OCI-LY7 (cell line): ENCODE data around the gene HCFC1R1. TPM values are rescaled to one million over a fixed set of nuclear protein-coding genes. Genes with fewer than 3 reads are reported as not detected.
"Not testable (repeated sequence)": the region's sequence is repeated elsewhere in the genome, so short reads cannot be mapped to it uniquely, and the experiment has no call there.

Source experiments
- BruUV-seq: library from RNA; stranded (reverse); fragments of 400-500 nt; replicated peaks from 2 replicates; lab custom pipeline; 2021; lab: Mats Ljungman, UMichigan
- CTCF ChIA-PET: fragments of 300-600 bp; sonication (Branson Sonifier 250); formaldehyde crosslinking; loops from one replicate; lab custom pipeline; 2022; ENCODE audit warnings: antibody characterized with exemption; ENCODE audit not compliant: unreplicated experiment; lab: Charles Lee
- POLR2A ChIA-PET: fragments of 300-600 bp; sonication (Branson Sonifier 250); formaldehyde crosslinking; loops from one replicate; lab custom pipeline; 2022; ENCODE audit warnings: antibody characterized with exemption; lab: Charles Lee
- DNase-seq: peaks from one replicate; pipeline ENCODE4 v3.0.0-alpha.2; 2015; ENCODE audit warnings: low spot score
- H2AFZ ChIP-seq: fragments of 200-600 bp; sonication (generic), shearing (Covaris generic); 2 replicates; pipeline ENCODE4 v1.6.1; 2014; ENCODE audit warnings: mild to moderate bottlenecking, antibody characterized with exemption, low read length, moderate library complexity
- H3K27ac ChIP-seq: fragments of 200-600 bp; sonication (generic); 2 replicates; pipeline ENCODE4 v1.5.1; 2014; ENCODE audit warnings: mixed run types, low read depth, mild to moderate bottlenecking, moderate library complexity, low read length, inconsistent platforms; ENCODE audit not compliant: poor library complexity, severe bottlenecking
- H3K36me3 ChIP-seq: fragments of 200-600 bp; sonication (generic); 2 replicates; pipeline ENCODE4 v1.6.1; 2014; ENCODE audit warnings: mild to moderate bottlenecking, antibody characterized with exemption, low read length, moderate library complexity, mixed read lengths; ENCODE audit not compliant: insufficient read depth
- H3K4me1 ChIP-seq: fragments of 200-600 bp; sonication (generic); 2 replicates; pipeline ENCODE4 v1.5.1; 2014; ENCODE audit warnings: mild to moderate bottlenecking, low read length; ENCODE audit not compliant: insufficient read depth, poor library complexity, severe bottlenecking
- H3K4me2 ChIP-seq: fragments of 200-600 bp; sonication (generic); 2 replicates; pipeline ENCODE4 v1.6.1; 2014; ENCODE audit warnings: mild to moderate bottlenecking, low read length
- H3K4me3 ChIP-seq: fragments of 200-600 bp; sonication (generic); 2 replicates; pipeline ENCODE4 v1.5.1; 2014; ENCODE audit warnings: mild to moderate bottlenecking, low read depth, low read length; ENCODE audit not compliant: poor library complexity, severe bottlenecking
- H3K79me2 ChIP-seq: fragments of 200-600 bp; sonication (generic); 2 replicates; pipeline ENCODE4 v1.6.1; 2016; ENCODE audit warnings: low read depth, mild to moderate bottlenecking, low read length, moderate library complexity, mixed read lengths; ENCODE audit not compliant: insufficient read depth
- H3K9me2 ChIP-seq: fragments of 200-600 bp; sonication (generic); 2 replicates; pipeline ENCODE4 v1.6.1; 2016; ENCODE audit warnings: mild to moderate bottlenecking, low read length, mixed read lengths; ENCODE audit not compliant: insufficient read depth
- H3K9me3 ChIP-seq: fragments of 200-600 bp; sonication (generic); 2 replicates; pipeline ENCODE4 v1.6.1; 2014; ENCODE audit warnings: mild to moderate bottlenecking, mixed run types, low read length, mixed read lengths
- H4K20me1 ChIP-seq: fragments of 200-600 bp; sonication (generic); 2 replicates; pipeline ENCODE4 v1.6.1; 2014; ENCODE audit warnings: mild to moderate bottlenecking, antibody characterized with exemption, low read length, moderate library complexity, mixed read lengths; ENCODE audit not compliant: insufficient read depth
- EZH2phosphoT487 ChIP-seq: fragments of 200-600 bp; sonication (generic); IDR thresholded peaks from 2 replicates; pipeline ENCODE4 v1.6.1; 2018; ENCODE audit warnings: low read depth, borderline replicate concordance, mild to moderate bottlenecking, mixed run types, antibody characterized with exemption, low read length, moderate library complexity, mixed read lengths
- intact Hi-C: fragments of 100-400 bp; cut with micrococcal nuclease; formaldehyde crosslinking; loops from one replicate; pipeline ENCODE4 v1.10.0; 2022; ENCODE audit not compliant: unreplicated experiment
- total RNA-seq, 2 experiments: library from RNA; depleted of rRNA in 1 of 2; stranded (reverse); fragments of >200 nt in 1 of 2; shearing (Covaris generic) in 1 of 2; gene quantifications; 2 replicates each; pipeline ENCODE4 v1.2.3, GENCODE V29; 2014 to 2022
- TF ChIP-seq, protein P1 (sequence below): fragments of 200-600 bp; sonication (generic); conservative IDR thresholded peaks from 2 replicates; pipeline ENCODE4 v1.5.1; 2014; ENCODE audit warnings: mild to moderate bottlenecking, antibody characterized with exemption, low read length, moderate library complexity, mixed read lengths

The HCFC1R1 gene
- total RNA-seq, 2 experiments from 2014 or later, result 29.1 to 39.4 TPM

DNA sequence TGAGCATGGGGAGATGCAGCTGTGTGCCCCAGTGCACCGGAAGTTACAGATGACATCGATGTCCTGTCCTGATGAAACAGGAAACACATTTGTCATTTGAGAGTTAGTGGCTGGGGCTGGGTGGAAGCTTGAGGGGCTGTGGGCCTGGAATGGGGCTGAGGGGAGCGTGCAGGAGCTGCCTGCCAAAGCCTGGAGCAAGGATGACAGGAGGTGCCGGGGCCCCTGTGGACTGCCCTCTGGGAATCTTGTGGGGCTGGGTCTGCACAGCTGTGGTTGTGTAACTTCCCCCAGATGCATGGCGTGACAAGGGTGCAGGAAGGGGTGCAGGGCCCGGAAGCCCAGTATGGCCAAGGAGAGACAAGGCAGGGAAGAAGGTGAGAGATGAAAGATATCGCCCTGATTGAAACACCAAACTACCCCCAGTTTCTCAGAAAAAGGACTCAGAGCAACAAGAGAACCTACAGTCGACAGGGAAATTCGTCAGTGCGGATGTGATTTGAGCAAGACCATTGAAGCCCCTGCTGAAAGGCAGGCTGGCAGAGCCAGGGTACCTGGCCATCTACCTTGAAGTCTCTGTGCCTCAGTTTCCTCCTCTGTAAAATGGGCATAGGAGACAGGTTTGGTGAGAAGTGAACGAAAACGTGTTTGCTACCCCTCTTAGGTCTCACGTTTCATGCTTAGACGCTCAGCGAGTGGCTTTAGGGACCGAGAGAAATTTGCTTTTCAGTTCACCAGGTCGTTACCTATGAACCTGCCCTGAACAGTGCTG, 31.4 kb upstream of the HCFC1R1 start:
- intact Hi-C loops, result no loop called here
- CTCF ChIA-PET, result no interaction called here
- DNase-seq, result peak; percentile 72
- peaks cover 45% of the 10 kb centered on the region for H3K4me1 ChIP-seq
- BruUV-seq, result no TSS peak
- no peaks in the 10 kb centered on the region for H3K9me2 ChIP-seq
- H2AFZ ChIP-seq, result 0 out of 2 replicates have a peak overlapping the region, but pooled peaks have one; percentile 10
- no peaks in the 10 kb centered on the region for H3K9me3 ChIP-seq
- POLR2A ChIA-PET, result interaction anchor here (1.0 kb wide), 1 partner anchor 26 kb away, joined by 4 read pairs; no protein-coding TSS in a partner anchor
- H3K4me3 ChIP-seq, result peak overlapping the region; percentile 15
- peak overlapping the region; percentile 50 for H3K27ac ChIP-seq
- no peaks in the 10 kb centered on the region for H3K36me3 ChIP-seq
- TF ChIP-seq, protein P1, sequence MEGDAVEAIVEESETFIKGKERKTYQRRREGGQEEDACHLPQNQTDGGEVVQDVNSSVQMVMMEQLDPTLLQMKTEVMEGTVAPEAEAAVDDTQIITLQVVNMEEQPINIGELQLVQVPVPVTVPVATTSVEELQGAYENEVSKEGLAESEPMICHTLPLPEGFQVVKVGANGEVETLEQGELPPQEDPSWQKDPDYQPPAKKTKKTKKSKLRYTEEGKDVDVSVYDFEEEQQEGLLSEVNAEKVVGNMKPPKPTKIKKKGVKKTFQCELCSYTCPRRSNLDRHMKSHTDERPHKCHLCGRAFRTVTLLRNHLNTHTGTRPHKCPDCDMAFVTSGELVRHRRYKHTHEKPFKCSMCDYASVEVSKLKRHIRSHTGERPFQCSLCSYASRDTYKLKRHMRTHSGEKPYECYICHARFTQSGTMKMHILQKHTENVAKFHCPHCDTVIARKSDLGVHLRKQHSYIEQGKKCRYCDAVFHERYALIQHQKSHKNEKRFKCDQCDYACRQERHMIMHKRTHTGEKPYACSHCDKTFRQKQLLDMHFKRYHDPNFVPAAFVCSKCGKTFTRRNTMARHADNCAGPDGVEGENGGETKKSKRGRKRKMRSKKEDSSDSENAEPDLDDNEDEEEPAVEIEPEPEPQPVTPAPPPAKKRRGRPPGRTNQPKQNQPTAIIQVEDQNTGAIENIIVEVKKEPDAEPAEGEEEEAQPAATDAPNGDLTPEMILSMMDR, result no peak
- TF ChIP-seq EZH2phosphoT487, result no peak
- H3K79me2 ChIP-seq, result no peaks in the 10 kb centered on the region
- H4K20me1 ChIP-seq, result no peaks in the 10 kb centered on the region
- peak overlapping the region; percentile 64 for H3K4me2 ChIP-seq

DNA sequence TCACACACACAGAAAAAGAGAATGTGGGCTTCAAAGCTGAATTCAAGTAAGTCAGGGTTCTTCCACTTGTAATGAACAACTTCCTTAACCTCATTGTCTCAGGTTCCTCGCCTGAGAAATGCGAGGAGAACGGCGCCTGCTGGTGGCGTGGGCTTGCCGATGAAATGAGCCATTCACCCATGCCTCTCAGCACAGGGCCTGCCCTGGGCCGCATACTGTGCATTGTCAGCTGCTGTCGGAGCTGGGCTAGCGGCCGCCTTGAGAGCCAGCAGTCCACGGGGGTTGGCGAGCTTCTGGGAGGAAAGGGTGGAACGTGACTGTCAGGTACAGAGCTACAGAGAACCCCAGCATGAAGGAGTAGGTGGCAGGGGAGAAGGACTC, 29.6 kb upstream of the HCFC1R1 start:
- H3K9me3 ChIP-seq, H3K36me3 ChIP-seq, DNase-seq, H3K79me2 ChIP-seq, H3K27ac ChIP-seq, POLR2A ChIA-PET, H4K20me1 ChIP-seq, H2AFZ ChIP-seq, CTCF ChIA-PET, H3K4me2 ChIP-seq, BruUV-seq, H3K4me3 ChIP-seq, intact Hi-C loops, H3K9me2 ChIP-seq: not testable (repeated sequence)
- peaks cover 39% of the 10 kb centered on the region for H3K4me1 ChIP-seq
- TF ChIP-seq, protein P1, result 0 out of 2 replicates have a peak, but pooled peaks have one; percentile 23

DNA sequence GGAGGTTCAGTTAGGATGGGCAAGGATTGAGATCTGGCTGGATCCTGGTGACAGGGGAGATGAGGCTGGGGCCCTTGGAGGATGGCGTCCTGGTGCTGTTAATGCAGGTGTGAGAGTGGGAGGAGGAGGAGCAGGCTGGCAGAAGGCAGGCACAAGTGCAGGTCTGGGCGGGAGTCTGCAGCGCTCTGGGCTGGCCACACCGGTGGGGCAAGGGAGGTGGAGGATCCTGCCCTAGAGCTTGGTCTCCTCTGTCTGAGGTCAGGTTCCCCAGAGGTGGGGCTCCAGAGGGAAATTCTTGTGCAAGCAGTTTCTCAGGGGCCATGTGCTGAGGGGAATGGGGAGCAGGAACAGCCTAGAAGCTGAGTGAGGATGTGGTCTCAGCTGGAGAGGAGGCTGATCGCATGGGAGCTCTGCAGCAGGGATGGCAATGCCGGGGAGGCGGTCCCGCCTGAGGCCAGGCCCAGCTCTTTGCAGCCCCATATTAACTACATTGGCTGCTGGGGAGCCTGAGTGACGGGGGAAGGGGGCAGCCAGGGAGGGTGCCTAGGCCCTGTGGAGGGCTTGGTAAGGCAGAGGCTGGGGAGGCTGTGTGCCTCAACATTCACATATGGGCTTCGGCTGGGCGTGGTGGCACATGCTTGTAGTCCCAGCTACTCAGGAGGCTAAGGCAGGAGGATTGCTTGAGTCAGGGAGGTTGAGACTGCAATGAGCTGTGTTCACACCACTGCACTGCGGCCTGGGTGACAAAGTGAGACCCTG, 29.0 kb upstream of the HCFC1R1 start:
- CTCF ChIA-PET, H3K79me2 ChIP-seq, intact Hi-C loops, H3K4me2 ChIP-seq, H4K20me1 ChIP-seq, POLR2A ChIA-PET, BruUV-seq, H3K36me3 ChIP-seq, H3K9me3 ChIP-seq, DNase-seq, H3K9me2 ChIP-seq, H3K27ac ChIP-seq, H2AFZ ChIP-seq, H3K4me3 ChIP-seq: not testable (repeated sequence)
- peaks cover 34% of the 10 kb centered on the region for H3K4me1 ChIP-seq
